ENCODE data around the gene PHC2.

DNA sequence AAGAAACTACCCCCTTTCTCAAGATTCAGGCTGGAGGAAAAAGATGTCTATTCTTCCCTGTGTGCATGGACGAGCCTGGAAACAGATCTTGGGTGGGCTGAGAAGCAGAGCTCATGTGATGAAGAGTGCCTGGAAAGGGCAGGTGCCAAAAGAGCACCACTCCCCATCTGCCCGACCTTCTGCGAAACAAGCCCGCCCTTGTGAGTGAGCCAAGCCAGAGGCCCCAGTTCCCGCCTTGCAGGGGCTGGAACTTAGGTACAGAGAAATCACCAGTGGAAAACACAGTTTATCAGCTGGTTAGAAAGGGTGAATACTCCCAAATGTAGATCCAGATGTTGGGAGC, 83.3 kb downstream of the PHC2 start:
- TF ChIP-seq, protein P1, sequence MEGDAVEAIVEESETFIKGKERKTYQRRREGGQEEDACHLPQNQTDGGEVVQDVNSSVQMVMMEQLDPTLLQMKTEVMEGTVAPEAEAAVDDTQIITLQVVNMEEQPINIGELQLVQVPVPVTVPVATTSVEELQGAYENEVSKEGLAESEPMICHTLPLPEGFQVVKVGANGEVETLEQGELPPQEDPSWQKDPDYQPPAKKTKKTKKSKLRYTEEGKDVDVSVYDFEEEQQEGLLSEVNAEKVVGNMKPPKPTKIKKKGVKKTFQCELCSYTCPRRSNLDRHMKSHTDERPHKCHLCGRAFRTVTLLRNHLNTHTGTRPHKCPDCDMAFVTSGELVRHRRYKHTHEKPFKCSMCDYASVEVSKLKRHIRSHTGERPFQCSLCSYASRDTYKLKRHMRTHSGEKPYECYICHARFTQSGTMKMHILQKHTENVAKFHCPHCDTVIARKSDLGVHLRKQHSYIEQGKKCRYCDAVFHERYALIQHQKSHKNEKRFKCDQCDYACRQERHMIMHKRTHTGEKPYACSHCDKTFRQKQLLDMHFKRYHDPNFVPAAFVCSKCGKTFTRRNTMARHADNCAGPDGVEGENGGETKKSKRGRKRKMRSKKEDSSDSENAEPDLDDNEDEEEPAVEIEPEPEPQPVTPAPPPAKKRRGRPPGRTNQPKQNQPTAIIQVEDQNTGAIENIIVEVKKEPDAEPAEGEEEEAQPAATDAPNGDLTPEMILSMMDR (IDR thresholded peaks at IDR 0.05; ENCODE audit: low read length), result no peak
- TF ChIP-seq EZH2phosphoT487 (IDR thresholded peaks at IDR 0.05; ENCODE audit: low read length), result no peak
